HepG2 (cell line): ENCODE measurements around the gene ADARB2. TPM values are rescaled to one million over a fixed set of nuclear protein-coding genes. Genes with fewer than 3 reads are reported as not detected.

Experiments used
- ATAC-seq: fragments of 200-7000 bp; cut with Tn5 transposase; 3 replicates; pipeline ENCODE4 v1.9.1; 2020; ENCODE audit warnings: mild to moderate bottlenecking, moderate library complexity
- BruUV-seq: library from RNA; stranded (reverse); fragments of 400-500 nt; replicated peaks from 2 replicates; lab custom pipeline; 2021; lab: Mats Ljungman, UMichigan
- CTCF ChIA-PET: fragments of 300-600 bp; formaldehyde crosslinking; extraction: SDS; loops from one replicate; lab custom pipeline; 2021; ENCODE audit warnings: low total read pairs, inconsistent platforms, low intra/inter-chr PET ratio; lab: Yijun Ruan, JAX
- POLR2A ChIA-PET: fragments of 350-600 bp; sonication (Branson Sonifier 250); formaldehyde crosslinking; loops from one replicate; lab custom pipeline; 2020; ENCODE audit warnings: antibody characterized with exemption, inconsistent platforms; lab: Yijun Ruan, JAX
- DNase-seq: peaks from one replicate; pipeline ENCODE4 v3.0.0-alpha.2; 2015; ENCODE audit warnings: low spot score
- FAIRE-seq: peaks from 3 replicates; lab custom pipeline; 2011; peaks lifted over from hg19 to GRCh38; lab: Jason Lieb, UNC
- H2AFZ ChIP-seq: one replicate; pipeline ENCODE4 v1.6.1; 2011; ENCODE audit warnings: low read length, inconsistent platforms
- H3K27ac ChIP-seq: fragments of 300-600 bp; 3 replicates; pipeline ENCODE4 v1.8.0; 2011; ENCODE audit warnings: mixed run types, mild to moderate bottlenecking, mixed read lengths, low read length, inconsistent platforms; ENCODE audit not compliant: insufficient read depth; ENCODE audit errors: extremely low read length
- H3K27me3 ChIP-seq, 2 experiments: fragments of 200-600 bp in 1 of 2; 2 replicates in 1 of 2; 3 replicates in 1 of 2; pipeline versions ENCODE4 v1.6.0 to v1.8.0; 2011; ENCODE audit warnings: low read length in 2 of 2, mild to moderate bottlenecking in 2 of 2, moderate library complexity in 2 of 2, inconsistent platforms in 1 of 2; ENCODE audit not compliant: insufficient read depth in 2 of 2, control insufficient read depth in 1 of 2
- H3K36me3 ChIP-seq, 2 experiments: fragments of 200-600 bp in 1 of 2; replicated peaks in 1 of 2; 2 replicates in 1 of 2; 3 replicates in 1 of 2; pipeline versions ENCODE4 v1.5.1 to v1.8.0; 2011; ENCODE audit warnings: low read length in 2 of 2, inconsistent platforms in 1 of 2; ENCODE audit not compliant: insufficient read depth in 2 of 2, control insufficient read depth in 1 of 2
- H3K4me1 ChIP-seq: 2 replicates; pipeline ENCODE4 v1.5.1; 2012; ENCODE audit warnings: low read length, inconsistent platforms; ENCODE audit not compliant: insufficient read depth
- H3K4me2 ChIP-seq: 2 replicates; pipeline ENCODE4 v1.6.0; 2011; ENCODE audit warnings: low read depth, low read length, inconsistent platforms
- H3K4me3 ChIP-seq, 3 experiments: fragments of 200-600 bp in 1 of 3; sonication (generic), shearing (Covaris generic) in 1 of 3; replicated peaks in 1 of 3; 2 replicates each; pipeline ENCODE4 v1.5.1; 2011 to 2016; ENCODE audit warnings: low read length in 3 of 3, inconsistent platforms in 2 of 3, low read depth in 2 of 3, mild to moderate bottlenecking in 2 of 3, control low read depth in 1 of 3, mixed read lengths in 1 of 3; ENCODE audit not compliant: insufficient read depth in 1 of 3
- H3K79me2 ChIP-seq: one replicate; pipeline ENCODE4 v1.6.1; 2011; ENCODE audit warnings: low read length, inconsistent platforms; ENCODE audit not compliant: insufficient read depth
- H3K9ac ChIP-seq: 2 replicates; pipeline ENCODE4 v1.6.0; 2011; ENCODE audit warnings: mild to moderate bottlenecking, low read depth, low read length, inconsistent platforms; ENCODE audit not compliant: insufficient read depth
- H3K9me3 ChIP-seq: 2 replicates; pipeline ENCODE4 v1.5.1; 2012; ENCODE audit warnings: mild to moderate bottlenecking, low read length
- H4K20me1 ChIP-seq: 2 replicates; pipeline ENCODE4 v1.6.0; 2011; ENCODE audit warnings: inconsistent platforms, mild to moderate bottlenecking, low read length, moderate library complexity; ENCODE audit not compliant: insufficient read depth
- CAMTA2 ChIP-seq: sonication (generic); formaldehyde crosslinking; IDR thresholded peaks from 2 replicates; pipeline ENCODE4 v1.4.0; 2020; ENCODE audit warnings: mild to moderate bottlenecking, missing genetic modification reagents, borderline replicate concordance
- FOXC1 ChIP-seq: sonication (generic); formaldehyde crosslinking; IDR thresholded peaks from 2 replicates; pipeline ENCODE4 v1.8.0; 2022; ENCODE audit warnings: mild to moderate bottlenecking, missing genetic modification reagents, borderline replicate concordance
- RFXAP ChIP-seq: sonication (generic); formaldehyde crosslinking; IDR thresholded peaks from 2 replicates; pipeline ENCODE4 v1.4.0; 2020; ENCODE audit warnings: missing genetic modification reagents, borderline replicate concordance
- SOX6 ChIP-seq, 2 experiments: fragments of 450-650 bp in 1 of 2; sonication (generic) in 1 of 2; formaldehyde crosslinking in 1 of 2; IDR thresholded peaks; 2 replicates each; pipeline versions ENCODE4 v1.4.0 to v1.6.1; 2017 to 2020; ENCODE audit warnings: antibody characterized with exemption in 1 of 2, mild to moderate bottlenecking in 1 of 2, missing genetic modification reagents in 1 of 2
- TGIF2 ChIP-seq: IDR thresholded peaks from 2 replicates; pipeline ENCODE4 v1.6.1; 2016; ENCODE audit warnings: control low read depth, missing compliant biosample characterization
- ZNF329 ChIP-seq: sonication (generic); formaldehyde crosslinking; IDR thresholded peaks from 2 replicates; pipeline ENCODE4 v1.9.0; 2021; ENCODE audit warnings: low read depth, mild to moderate bottlenecking, missing genetic modification reagents
- ZNF556 ChIP-seq: sonication (generic); formaldehyde crosslinking; IDR thresholded peaks from 2 replicates; pipeline ENCODE4 v1.4.0; 2020; ENCODE audit warnings: mild to moderate bottlenecking, missing genetic modification reagents, borderline replicate concordance
- ZNF720 ChIP-seq: sonication (generic); formaldehyde crosslinking; IDR thresholded peaks from 2 replicates; pipeline ENCODE4 v1.4.0; 2020; ENCODE audit warnings: missing genetic modification reagents
- WGBS: methylation state at CpG from one replicate; pipeline ENCODE4 v1.1.6; 2017; ENCODE audit warnings: low lambda C conversion rate; 5-methylcytosine and 5-hydroxymethylcytosine counted together
- in situ Hi-C: cut with HindIII; loops from 2 replicates; pipeline ENCODE4 v1.10.0; 2017; ENCODE audit warnings: low pct_unique_long_range_greater_than_20kb; ENCODE audit not compliant: extremely low pct_ligation_motif_present
- intact Hi-C: fragments of 100-400 bp; cut with micrococcal nuclease; formaldehyde crosslinking; loops from one replicate; pipeline ENCODE4 v1.10.0; 2022; ENCODE audit not compliant: unreplicated experiment
- polyA plus RNA-seq, 8 experiments: library from polyadenylated mRNA; depleted of rRNA in 3 of 8; stranded (reverse) in 7 of 8; unstranded in 1 of 8; fragments of >200 nt; fragmentation: Illumina TruSeq in 4 of 8; extraction: Trizol in 4 of 8; gene quantifications; 2 replicates each; pipeline versions ENCODE4 v1.2.1 to v1.2.3, GENCODE V29; 2011 to 2016; ENCODE audit warnings: low read depth in 4 of 8, missing spikeins in 1 of 8, mixed read lengths in 1 of 8; ENCODE audit not compliant: insufficient read depth in 1 of 8
- total RNA-seq, 5 experiments: library from RNA; depleted of rRNA; stranded (reverse); fragments of >200 nt; fragmentation: Illumina TruSeq; extraction: Trizol; gene quantifications; 2 replicates each; pipeline ENCODE4 v1.2.3, GENCODE V29; 2016; ENCODE audit warnings: low read depth in 1 of 5
- TF ChIP-seq, protein P1 (sequence below): sonication (generic); formaldehyde crosslinking; IDR thresholded peaks from 2 replicates; pipeline ENCODE4 v1.5.0; 2020; ENCODE audit warnings: mild to moderate bottlenecking, missing genetic modification reagents, moderate library complexity

Gene ADARB2
- total and polyA plus RNA-seq, 2 of the 13 experiments (the other 11 are each of a cell fraction or from before 2014, with no cell fraction given), result not detected

DNA sequence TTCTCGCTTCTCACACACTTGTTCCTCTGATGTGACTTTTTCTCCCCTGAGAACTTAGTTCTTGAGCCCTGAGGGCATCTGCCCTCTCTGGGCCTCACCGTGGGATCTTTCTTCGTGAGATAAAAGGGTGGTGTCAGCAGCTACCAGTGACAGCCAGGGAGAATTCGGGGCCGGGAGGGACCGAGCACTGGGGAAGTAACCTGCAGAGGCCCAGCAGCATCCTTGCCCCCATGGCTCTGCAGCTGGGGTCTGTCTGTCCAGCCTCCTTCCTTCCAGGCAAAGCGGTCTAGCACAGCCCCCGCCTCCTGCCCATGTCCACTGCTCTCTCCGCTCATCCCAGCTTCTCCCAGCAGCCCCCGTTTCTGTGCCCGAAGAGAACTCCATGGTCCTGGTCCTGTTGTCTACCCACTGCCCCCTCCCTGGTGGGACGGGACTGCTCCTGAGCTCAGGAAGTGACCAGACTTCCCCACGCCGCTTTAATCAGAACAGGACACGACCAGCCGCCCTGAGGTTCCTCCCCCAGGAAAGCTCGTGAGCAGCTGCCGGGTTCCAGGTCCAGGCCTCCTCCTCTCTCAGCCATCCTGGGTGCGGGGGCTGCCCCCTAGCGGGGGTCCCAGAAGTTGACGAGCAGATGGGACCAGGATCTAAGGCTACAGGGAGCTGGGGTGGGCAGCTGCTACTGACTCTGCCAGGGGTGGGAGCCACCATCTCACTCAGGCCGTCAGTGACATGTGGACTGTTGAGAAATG, 493.7 kb downstream of the ADARB2 start:
- peaks cover 6 to 59% of the 10 kb centered on the region in 2 experiments for H3K27me3 ChIP-seq
- no peaks in the 10 kb centered on the region for H3K36me3 ChIP-seq
- intact Hi-C loops, result no loop called here
- H4K20me1 ChIP-seq, result peaks cover 2% of the 10 kb centered on the region; the same call in 1 of the 2 replicates
- FAIRE-seq (no peak), DNase-seq (no peak), ATAC-seq (peak; percentile 38)
- ChIA-PET POLR2A (no interaction called here), CTCF (no interaction called here)
- no peaks in the 10 kb centered on the region for H3K9me3 ChIP-seq
- no peak overlapping the region for H3K9ac ChIP-seq
- WGBS, result 19% methylated on average over 19 of the region's 22 CpGs
- H3K4me2 ChIP-seq, result no peak overlapping the region
- in situ Hi-C loops, result no loop called here
- H3K79me2 ChIP-seq, result no peaks in the 10 kb centered on the region
- H2AFZ ChIP-seq, result no peak overlapping the region
- H3K27ac ChIP-seq, result no peak overlapping the region
- no peaks in the 10 kb centered on the region for H3K4me1 ChIP-seq
- BruUV-seq, result no TSS peak
- no peak for TF ChIP-seq ZNF720 (CRISPR knock-in tag)
- TF ChIP-seq, protein P1, sequence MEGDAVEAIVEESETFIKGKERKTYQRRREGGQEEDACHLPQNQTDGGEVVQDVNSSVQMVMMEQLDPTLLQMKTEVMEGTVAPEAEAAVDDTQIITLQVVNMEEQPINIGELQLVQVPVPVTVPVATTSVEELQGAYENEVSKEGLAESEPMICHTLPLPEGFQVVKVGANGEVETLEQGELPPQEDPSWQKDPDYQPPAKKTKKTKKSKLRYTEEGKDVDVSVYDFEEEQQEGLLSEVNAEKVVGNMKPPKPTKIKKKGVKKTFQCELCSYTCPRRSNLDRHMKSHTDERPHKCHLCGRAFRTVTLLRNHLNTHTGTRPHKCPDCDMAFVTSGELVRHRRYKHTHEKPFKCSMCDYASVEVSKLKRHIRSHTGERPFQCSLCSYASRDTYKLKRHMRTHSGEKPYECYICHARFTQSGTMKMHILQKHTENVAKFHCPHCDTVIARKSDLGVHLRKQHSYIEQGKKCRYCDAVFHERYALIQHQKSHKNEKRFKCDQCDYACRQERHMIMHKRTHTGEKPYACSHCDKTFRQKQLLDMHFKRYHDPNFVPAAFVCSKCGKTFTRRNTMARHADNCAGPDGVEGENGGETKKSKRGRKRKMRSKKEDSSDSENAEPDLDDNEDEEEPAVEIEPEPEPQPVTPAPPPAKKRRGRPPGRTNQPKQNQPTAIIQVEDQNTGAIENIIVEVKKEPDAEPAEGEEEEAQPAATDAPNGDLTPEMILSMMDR (CRISPR knock-in tag), result peak; percentile 41
- no peak for TF ChIP-seq ZNF556 (CRISPR knock-in tag)
- H3K4me3 ChIP-seq, result no peak overlapping the region

DNA sequence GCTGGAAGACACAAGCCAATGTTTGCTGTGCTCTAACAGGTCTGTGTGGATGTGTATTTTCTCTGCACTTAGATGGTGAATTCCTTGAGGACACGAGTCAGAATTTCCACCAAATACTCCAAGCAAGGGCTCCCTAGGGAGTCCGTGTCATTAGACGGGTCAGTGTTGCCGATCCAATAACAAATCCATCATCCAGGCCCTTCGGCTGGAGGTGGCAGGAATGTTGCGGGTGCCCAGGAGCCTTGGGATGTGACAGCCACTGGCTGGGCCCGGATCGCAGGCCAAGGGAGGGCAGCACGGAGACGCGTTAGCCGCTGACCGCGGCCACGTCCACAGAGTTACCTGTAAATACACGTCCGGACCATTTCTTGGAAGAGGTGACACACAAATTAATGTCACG, 494.4 kb downstream of the ADARB2 start:
- no peaks in the 10 kb centered on the region for H3K4me1 ChIP-seq
- intact Hi-C loops (no loop called here), in situ Hi-C loops (no loop called here)
- no peak overlapping the region for H2AFZ ChIP-seq
- H3K4me2 ChIP-seq, result no peak overlapping the region
- no peaks in the 10 kb centered on the region for H3K79me2 ChIP-seq
- no peaks in the 10 kb centered on the region for H3K36me3 ChIP-seq
- H3K9ac ChIP-seq, result no peak overlapping the region
- ChIA-PET CTCF (no interaction called here), POLR2A (no interaction called here)
- DNase-seq (no peak), ATAC-seq (no peak), FAIRE-seq (no peak)
- peaks cover 6 to 54% of the 10 kb centered on the region in 2 experiments for H3K27me3 ChIP-seq
- H3K4me3 ChIP-seq, result no peak overlapping the region
- H3K27ac ChIP-seq, result no peak overlapping the region
- TF ChIP-seq FOXC1 (no peak), ZNF329 (CRISPR knock-in tag) (no peak), TGIF2 (CRISPR knock-in tag) (no peak), CAMTA2 (CRISPR knock-in tag) (no peak), SOX6 (IDR thresholded peaks at IDR 0.05) (no peak), SOX6 (CRISPR knock-in tag; IDR thresholded peaks at IDR 0.05) (no peak), RFXAP (CRISPR knock-in tag) (no peak)
- H3K9me3 ChIP-seq, result no peaks in the 10 kb centered on the region
- no TSS peak for BruUV-seq
- peaks cover 2% of the 10 kb centered on the region; the same call in 1 of the 2 replicates for H4K20me1 ChIP-seq
- WGBS, result 39% methylated on average over 4 of the region's 18 CpGs
